ENCODE results near the gene IFT88.

Gene IFT88

DNA sequence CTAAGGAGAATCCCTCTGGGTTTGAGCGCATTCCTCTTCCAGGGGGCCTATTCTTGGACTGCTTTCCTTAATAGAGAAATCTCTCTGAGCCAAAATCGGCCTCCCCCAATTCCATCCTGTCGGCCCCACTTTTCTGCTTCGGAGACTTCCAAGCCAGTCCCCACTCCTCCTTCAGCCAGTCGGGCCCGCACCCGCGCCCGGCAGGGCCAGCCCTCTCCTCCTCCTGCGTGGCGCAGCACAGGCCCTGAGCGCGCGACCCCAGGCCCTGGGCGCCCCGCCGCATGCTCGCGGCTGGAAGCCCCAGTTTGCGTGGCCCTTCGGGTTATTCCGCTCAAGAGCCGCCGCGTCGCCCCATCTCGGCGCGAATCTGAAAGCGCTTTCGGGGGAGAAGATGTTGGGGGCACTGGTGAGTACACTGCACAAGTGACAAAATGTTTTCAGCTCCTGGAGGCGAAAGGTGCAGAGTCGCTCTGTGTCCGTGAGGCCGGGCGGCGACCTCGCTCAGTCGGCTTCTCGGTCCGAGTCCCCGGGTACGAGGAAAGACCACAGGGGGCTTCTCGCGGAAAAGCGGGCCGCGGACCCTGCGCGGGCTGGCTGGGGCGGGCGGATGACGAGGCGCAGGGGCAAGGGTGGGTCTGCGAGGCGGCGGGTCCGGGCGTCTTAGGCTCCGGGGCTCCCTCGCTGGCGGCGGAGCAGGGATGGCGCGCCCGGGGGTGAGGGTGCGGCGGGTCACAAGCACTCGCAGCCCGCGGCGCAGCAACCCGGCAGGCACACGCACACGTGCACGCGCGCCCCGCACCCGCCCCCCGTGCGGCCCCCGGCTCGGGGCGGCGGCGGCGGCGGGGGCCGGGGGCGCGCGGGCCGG lies 136.2 kb downstream of the IFT88 start, which contains the start of gene IL17D:
Gene IL17D (plus strand): TSS at position 785 of the 865 bp plus-strand sequence. CDS start 303 bp downstream, outside the sequence.
- no peak for TF ChIP-seq ZNF274 (IDR thresholded peaks at IDR 0.05; ENCODE audit: low read depth, low read length)
- peak within 1 kb of the TSS; percentile 84 for H3K4me3 ChIP-seq (ENCODE audit: low read length)

GRCh38 chr13:20703780-20704458 lies 137.0 kb downstream of the IFT88 start:
- H3K4me3 ChIP-seq (ENCODE audit: low read length): peak overlapping the region; percentile 63

DNA sequence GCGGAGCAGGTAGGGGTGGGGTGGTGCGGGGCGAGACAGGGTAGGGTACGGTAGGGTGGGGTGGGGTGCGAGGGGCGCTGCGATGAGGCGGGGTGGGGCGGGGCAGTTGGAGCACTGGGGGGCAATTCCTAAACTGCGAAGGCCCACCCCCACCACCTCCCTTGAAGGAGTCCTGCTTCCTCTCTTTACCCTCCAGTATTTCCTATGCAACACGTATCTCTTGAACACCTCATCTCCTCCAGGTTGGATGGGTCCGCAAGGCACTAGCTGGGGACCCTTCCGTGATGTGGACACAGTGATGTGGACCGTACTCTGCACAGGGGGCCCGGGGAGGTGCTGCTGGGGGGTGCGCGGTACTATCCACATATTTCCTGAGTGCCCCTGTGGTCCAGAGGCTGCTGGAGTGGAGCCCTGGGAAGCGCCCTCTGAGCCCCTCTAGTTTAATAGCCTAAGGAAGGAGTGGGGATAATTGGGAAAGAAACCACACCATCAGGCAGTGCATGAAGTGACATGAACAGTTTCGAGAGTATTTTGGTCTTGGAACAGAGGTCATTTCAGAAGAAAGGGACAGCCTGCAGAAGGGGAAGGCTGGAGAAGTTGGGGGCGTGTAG lies 137.6 kb downstream of the IFT88 start:
- no peak overlapping the region for H3K4me3 ChIP-seq (ENCODE audit: low read length)
- no peak for TF ChIP-seq ZNF274 (IDR thresholded peaks at IDR 0.05; ENCODE audit: low read depth, low read length)

More at GRCh38 chr13:20703780-20704458, 137.0 kb downstream of the IFT88 start:
- TF ChIP-seq ZNF274 (IDR thresholded peaks at IDR 0.05; ENCODE audit: low read depth, low read length): no peak

- H3K4me3 ChIP-seq (ENCODE audit: low read length): no peak overlapping the region
- no peak for TF ChIP-seq ZNF274 (IDR thresholded peaks at IDR 0.05; ENCODE audit: low read depth, low read length)
These were observed 139.7 kb downstream of the IFT88 start for GRCh38 chr13:20706661-20707060.

GRCh38 chr13:20708216-20708615 lies 141.3 kb downstream of the IFT88 start:
- no peak overlapping the region for H3K4me3 ChIP-seq (ENCODE audit: low read length)
- no peak for TF ChIP-seq ZNF274 (IDR thresholded peaks at IDR 0.05; ENCODE audit: low read depth, low read length)

GRCh38 chr13:20709369-20709768 lies 142.4 kb downstream of the IFT88 start:
- H3K4me3 ChIP-seq (ENCODE audit: low read length): no peak overlapping the region
- TF ChIP-seq ZNF274 (IDR thresholded peaks at IDR 0.05; ENCODE audit: low read depth, low read length): no peak

DNA sequence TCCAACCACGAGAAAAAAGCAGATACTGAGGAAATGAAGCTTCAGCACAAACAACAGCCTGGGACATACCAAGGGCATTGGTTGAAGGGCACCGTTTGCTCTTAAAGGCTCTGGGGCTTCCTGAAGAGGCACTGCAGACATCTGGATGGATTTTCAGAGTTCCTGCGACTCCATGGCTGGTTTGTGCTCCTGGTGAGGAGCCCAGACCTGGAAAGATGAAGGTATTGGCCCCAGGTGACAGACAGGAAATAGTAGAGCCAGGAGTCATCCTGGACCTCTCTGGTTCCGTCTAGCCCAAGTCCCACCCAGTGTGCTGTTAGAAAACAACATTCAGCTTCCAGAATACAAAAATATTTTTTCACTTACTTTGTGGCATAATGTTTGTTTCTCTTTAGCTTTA lies 142.8 kb downstream of the IFT88 start:
- no peak for TF ChIP-seq ZNF274 (IDR thresholded peaks at IDR 0.05; ENCODE audit: low read depth, low read length)
- no peak overlapping the region for H3K4me3 ChIP-seq (ENCODE audit: low read length)

DNA sequence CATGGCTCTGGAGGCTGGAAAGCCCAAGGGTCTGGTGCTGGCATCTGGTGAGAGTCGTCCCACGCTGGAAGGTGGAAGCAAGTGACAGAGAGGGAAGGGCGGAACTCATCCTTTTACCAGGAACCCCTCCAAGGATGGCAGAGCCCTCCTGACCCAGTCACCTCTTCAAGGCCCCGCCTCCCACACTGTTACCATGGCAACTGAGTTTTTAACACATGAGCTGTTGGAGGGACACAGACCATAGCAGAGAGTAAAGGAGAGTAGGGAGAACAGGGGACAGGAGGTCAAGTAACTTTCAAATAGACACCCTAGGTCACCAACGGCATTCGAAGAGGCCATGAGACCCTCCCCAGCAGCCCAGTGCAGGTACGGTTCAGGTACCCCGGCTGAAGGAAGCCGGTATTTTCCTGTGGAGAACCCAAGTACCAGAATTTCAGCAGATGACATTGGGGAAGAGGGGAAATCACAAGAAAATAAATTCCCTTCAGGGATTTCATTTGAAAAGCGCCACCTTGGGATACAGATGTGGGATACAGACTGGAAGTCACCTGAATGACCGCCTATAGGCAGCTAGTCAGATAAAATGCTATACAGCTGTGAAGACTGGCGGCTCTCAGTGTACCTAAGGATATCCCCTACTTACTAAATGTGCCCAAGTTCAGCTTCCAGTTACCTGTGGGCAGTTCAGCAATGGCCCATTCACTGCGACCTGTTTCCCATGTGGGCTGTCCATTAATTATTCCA lies 144.5 kb downstream of the IFT88 start:
- H3K4me3 ChIP-seq (ENCODE audit: low read length): no peak overlapping the region
- no peak for TF ChIP-seq ZNF274 (IDR thresholded peaks at IDR 0.05; ENCODE audit: low read depth, low read length)

GRCh38 chr13:20713014-20713376 lies 146.0 kb downstream of the IFT88 start:
- no peak overlapping the region for H3K4me3 ChIP-seq (ENCODE audit: low read length)
- TF ChIP-seq ZNF274 (IDR thresholded peaks at IDR 0.05; ENCODE audit: low read depth, low read length): no peak

DNA sequence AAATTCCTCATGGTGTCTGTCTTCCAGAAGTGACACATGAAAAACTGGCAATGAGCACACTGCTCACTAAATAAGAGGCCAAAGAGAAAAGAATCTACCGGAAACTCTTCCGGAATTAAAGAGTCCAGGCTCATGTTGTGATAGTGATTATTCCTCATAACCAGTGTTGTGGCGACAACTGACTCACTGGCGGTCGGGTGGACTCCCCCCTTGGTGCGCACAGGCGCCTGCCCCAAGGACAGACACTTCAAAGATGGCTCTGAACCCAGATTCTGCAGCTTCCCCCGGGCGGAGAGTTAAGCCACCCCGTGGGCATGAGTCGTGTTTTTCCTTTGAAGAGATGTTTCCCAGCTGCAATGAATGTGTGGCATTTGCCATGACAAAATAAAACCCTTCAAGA lies 146.8 kb downstream of the IFT88 start:
- H3K4me3 ChIP-seq (ENCODE audit: low read length): no peak overlapping the region
- no peak for TF ChIP-seq ZNF274 (IDR thresholded peaks at IDR 0.05; ENCODE audit: low read depth, low read length)

DNA sequence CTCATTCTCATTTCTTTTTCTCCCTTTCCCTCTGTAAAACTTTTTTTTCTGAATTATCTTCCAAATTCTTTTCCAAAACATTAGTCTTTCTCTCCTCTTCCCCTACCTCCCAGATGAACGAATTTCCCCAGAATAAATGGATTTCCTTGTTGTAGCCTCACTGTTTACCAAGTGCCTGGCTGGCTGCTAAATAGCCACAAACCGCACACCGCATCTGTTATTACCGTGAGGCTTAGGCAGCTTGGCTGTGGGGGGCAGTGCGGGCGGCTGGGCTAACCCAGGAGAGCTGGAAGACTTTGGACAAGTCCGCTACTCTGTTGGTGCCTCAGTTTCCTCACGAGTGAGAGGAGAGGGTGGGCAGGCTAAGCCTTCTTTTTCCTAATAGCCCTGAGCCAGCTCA lies 147.2 kb downstream of the IFT88 start:
- no peak overlapping the region for H3K4me3 ChIP-seq (ENCODE audit: low read length)
- no peak for TF ChIP-seq ZNF274 (IDR thresholded peaks at IDR 0.05; ENCODE audit: low read depth, low read length)

- TF ChIP-seq ZNF274 (IDR thresholded peaks at IDR 0.05; ENCODE audit: low read depth, low read length): no peak
- no peak overlapping the region for H3K4me3 ChIP-seq (ENCODE audit: low read length)
These were observed 147.8 kb downstream of the IFT88 start for GRCh38 chr13:20714563-20715329.

DNA sequence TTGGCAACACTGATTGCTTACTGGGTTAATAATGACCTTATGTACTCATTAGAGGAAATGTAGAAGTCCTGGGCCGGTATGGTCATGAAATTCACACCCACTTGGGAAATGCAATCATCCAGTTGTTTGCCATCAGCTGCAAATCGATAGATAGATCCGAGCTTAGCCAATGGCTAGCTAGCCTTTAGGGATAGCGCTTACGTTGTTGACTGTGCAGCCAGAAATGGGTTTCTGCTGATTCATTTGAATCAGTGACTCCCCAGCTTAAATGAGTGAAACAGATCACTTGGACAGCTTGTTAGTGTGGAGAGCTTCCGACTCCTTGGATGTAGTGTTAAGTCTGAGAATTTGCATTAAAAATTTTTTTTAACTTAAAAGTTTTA lies 148.4 kb downstream of the IFT88 start:
- no peak overlapping the region for H3K4me3 ChIP-seq (ENCODE audit: low read length)
- TF ChIP-seq ZNF274 (IDR thresholded peaks at IDR 0.05; ENCODE audit: low read depth, low read length): no peak

Measured in GM08714 (cell line).